Kidney epithelial cell (primary cell): ENCODE measurements around the gene THRAP3. TPM values are rescaled to one million over a fixed set of nuclear protein-coding genes. Genes with fewer than 3 reads are reported as not detected.

Experiments used
- DNase-seq: peaks from one replicate; pipeline ENCODE4 v3.0.0-alpha.2; 2010; ENCODE audit warnings: low read depth
- H3K27me3 ChIP-seq: 2 replicates; pipeline ENCODE4 v1.6.0; 2011; ENCODE audit warnings: low read length; ENCODE audit not compliant: control insufficient read depth, insufficient read depth
- H3K36me3 ChIP-seq: 2 replicates; pipeline ENCODE4 v1.5.1; 2011; ENCODE audit warnings: low read length; ENCODE audit not compliant: control insufficient read depth, insufficient read depth
- H3K4me3 ChIP-seq: 2 replicates; pipeline ENCODE4 v1.5.1; 2011; ENCODE audit warnings: low read depth, mild to moderate bottlenecking, control low read depth, low read length
- CTCF ChIP-seq: IDR thresholded peaks from 2 replicates; pipeline ENCODE4 v1.5.1; 2011; ENCODE audit warnings: mild to moderate bottlenecking, moderate library complexity, low read length, control low read depth, inconsistent platforms; ENCODE audit not compliant: insufficient read depth, poor library complexity, severe bottlenecking
- total RNA-seq: library from RNA; depleted of rRNA; stranded (reverse); fragments of >200 nt; gene quantifications from 2 replicates; pipeline ENCODE4 v1.2.3, GENCODE V29; 2015

Gene THRAP3
- total RNA-seq, 1 donor from 2014 or later = 105 TPM

GRCh38 chr1:36301220-36301619, 77.0 kb downstream of the THRAP3 start:
- no peak overlapping the region for H3K4me3 ChIP-seq

DNA sequence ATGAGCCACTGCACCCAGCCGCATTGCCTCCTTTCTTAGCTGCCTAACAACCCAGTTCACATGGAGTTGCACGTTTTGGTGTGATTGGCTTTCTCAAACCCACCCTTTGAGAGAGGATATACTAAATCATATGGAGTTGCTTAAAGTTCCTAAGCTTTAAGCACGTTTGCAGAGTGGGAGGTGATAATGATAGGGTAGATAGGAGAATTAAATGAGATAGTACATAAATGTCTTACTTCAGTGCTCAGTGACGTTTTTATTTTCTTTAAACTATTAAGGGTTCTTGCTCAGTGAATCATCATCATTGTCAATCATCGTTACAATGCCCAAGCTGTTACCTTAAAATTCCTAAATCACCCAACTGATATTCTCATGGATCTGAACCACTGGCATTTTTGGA, 79.0 kb downstream of the THRAP3 start:
- DNase-seq = no peak
- Histone ChIP-seq H3K4me3 (no peak overlapping the region), H3K36me3 (peaks cover 2% of the 10 kb centered on the region), H3K27me3 (no peaks in the 10 kb centered on the region)
- TF ChIP-seq CTCF = no peak

More at GRCh38 chr1:36301220-36301619, 77.0 kb downstream of the THRAP3 start:
- H3K36me3 ChIP-seq = peaks cover 2% of the 10 kb centered on the region
- no peaks in the 10 kb centered on the region for H3K27me3 ChIP-seq
- DNase-seq = no peak
- TF ChIP-seq CTCF = no peak

- TF ChIP-seq CTCF = no peak
- no peaks in the 10 kb centered on the region for H3K27me3 ChIP-seq
- H3K36me3 ChIP-seq = no peaks in the 10 kb centered on the region
- no peak for DNase-seq
- H3K4me3 ChIP-seq = no peak overlapping the region
Measured at GRCh38 chr1:36303650-36304360, 79.6 kb downstream of the THRAP3 start.

- TF ChIP-seq CTCF = no peak
- no peaks in the 10 kb centered on the region for H3K36me3 ChIP-seq
- no peak overlapping the region for H3K4me3 ChIP-seq
- H3K27me3 ChIP-seq = no peaks in the 10 kb centered on the region
- DNase-seq = no peak
Measured at GRCh38 chr1:36304521-36304920, 80.3 kb downstream of the THRAP3 start.

GRCh38 chr1:36304970-36305914, 81.0 kb downstream of the THRAP3 start:
- no peaks in the 10 kb centered on the region for H3K36me3 ChIP-seq
- H3K4me3 ChIP-seq = no peak overlapping the region
- TF ChIP-seq CTCF = no peak
- no peak for DNase-seq
- H3K27me3 ChIP-seq = no peaks in the 10 kb centered on the region

- no peak for DNase-seq
- Histone ChIP-seq H3K27me3 (no peaks in the 10 kb centered on the region), H3K36me3 (no peaks in the 10 kb centered on the region), H3K4me3 (no peak overlapping the region)
- no peak for TF ChIP-seq CTCF
Measured at GRCh38 chr1:36305915-36306209, 81.6 kb downstream of the THRAP3 start.
